GM18517 (cell line): ENCODE measurements around the gene SYT9.

Experiments
- ATAC-seq: cut with Tn5 transposase; IDR thresholded peaks from one replicate; pipeline ENCODE4 v1.9.1; 2021; ENCODE audit warnings: mild to moderate bottlenecking, moderate library complexity; ENCODE audit not compliant: unreplicated experiment

SYT9 gene

DNA sequence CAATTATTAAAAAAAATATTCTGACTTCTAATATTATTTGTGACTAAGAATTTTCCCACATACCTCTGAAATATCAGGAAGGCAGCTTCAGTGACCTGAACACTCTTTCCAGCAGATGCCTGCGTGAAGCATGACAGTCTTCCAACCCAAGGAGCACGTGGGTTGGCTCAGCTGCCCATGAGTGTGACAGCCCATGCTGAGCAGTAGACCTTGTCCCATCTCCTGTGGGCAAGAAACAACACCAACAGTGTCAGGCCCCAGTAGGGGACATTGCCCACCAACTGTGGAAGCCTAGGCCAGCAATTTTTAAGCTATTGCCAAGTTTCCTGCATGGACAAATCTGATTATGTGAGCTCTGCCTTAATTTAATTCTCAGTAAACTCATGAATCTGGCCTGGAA lies 167.2 kb downstream of the SYT9 start:
- ATAC-seq, result no peak

DNA sequence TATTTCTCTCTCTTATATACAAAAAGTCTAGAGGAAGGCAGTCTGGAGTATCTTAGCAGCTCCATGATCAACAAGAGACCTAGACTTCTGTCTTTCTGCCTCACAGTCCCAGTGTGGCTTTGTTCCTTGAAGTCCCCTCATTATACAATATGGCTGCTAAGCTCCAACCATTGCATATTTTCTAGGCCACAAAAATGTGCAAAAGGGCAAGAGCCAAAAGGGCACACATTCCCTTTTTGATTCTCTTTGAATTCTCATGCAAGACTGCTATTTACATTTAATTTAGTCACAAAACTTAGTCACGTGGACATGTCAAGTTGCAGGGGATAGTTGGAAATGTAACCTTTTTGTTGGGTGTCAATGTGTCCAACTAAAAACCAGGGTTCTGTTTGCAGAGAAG lies 169.4 kb downstream of the SYT9 start:
- ATAC-seq, result no peak

DNA sequence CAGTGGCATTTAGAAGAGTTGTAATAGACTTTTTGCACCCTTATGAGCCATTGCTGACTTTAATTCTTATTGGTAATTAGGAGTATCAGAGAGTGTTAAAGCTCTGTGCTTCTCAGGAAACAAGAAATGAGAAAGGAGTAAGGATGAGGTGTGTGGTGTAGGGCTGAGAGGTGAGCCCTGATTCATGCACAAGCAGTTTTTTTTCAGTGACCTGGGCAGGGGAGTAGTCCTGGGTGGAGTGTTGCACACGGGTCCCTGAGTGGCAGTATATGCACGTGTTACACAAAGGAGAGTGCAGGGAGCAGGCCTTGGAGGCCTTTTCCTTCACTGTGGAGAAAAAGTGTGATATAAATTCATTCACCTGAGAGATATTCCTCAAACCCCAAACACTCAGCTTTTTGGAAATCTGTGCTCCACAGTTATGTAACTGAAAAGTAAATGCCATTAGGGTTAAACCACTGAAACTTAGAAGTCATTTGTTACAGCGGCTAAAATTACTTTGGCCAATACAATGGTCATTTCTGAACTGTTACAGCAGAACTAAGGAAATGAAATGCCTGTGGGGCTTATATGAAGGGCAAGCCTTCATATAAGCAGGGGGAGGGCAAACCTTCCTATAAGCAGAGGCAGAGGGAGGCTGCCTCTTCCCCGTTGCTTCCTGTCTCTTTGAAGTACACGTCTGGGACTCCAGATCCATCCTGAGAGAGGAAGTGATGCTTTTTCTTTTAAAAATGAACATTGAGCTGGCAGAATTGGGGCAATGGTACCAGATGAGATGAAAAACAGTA lies 171.0 kb downstream of the SYT9 start:
- no peak for ATAC-seq

DNA sequence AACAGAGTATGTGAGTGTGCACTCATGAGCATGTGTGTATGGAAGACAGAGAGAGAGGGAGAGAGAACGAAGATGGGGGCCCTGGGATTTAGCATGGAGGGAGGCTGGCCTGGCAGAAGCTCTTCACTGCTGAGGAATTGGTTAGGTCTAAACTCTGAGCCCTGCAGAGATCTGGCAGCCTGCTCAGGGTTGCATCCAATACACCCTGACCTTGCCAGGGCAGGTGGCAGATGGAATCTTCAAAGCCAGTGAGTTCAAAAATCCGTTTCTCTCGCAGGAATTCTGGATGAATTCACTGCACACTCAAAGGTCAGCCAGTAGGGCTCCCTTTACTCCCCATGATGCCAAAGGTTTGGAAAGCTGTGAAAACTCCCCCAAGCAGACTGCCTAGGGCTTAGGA lies 172.2 kb downstream of the SYT9 start:
- ATAC-seq, result no peak

DNA sequence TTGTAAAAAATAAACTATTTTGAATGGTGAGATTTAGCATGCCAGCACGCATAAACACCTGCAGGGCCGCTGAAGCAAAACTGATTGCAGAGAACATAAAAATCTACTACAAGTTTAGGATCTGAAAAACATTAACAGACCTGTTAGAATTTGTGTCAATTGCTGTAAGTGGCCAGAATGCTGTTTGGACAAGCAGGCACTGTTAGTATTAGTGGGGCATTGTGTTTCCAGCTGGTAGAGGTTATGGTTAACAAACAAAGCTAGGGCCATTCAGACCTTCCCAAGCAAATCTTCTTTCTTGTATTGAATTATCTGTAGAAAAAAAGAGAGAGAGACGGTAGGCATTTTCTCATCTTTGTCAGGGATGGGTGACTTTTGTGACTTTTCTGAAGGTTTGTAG lies 176.0 kb downstream of the SYT9 start:
- no peak for ATAC-seq

DNA sequence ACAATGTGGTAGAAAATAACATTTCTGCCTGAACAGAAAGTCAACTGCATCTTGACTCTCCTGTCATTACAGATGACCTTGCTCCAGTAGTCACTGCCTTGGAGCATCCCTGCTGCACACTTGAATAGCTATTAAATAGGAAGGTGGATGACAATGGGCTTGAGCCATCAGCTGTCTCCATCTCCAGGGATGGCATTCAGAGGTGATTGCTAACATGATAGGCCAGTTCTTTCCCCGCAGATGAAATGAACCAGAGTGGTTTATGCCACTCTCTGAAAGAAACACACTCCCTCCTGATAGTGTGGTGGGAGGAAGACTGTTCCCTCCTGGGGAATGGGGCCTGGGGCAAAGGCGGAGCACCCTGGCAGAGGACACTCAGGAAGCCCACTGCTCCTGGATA lies 176.5 kb downstream of the SYT9 start:
- ATAC-seq, result no peak

DNA sequence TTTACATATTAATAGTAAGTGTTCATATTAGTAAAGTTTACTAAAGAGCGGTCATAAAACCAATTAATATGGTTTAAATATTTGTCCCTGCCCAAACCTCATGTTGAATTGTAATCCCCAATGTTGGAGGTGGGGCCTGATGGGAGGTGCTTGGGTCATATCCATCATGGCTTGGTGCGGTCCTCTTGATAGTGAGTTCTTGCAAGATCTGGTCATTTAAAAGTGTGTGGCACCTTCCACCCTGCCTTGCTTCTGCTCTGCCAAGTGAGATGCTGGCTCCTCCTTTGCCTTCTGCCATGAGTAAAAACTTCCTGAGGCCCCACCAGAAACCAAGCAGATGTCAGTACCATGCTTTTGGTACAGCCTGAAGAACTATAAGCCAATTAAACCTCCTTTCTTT lies 178.8 kb downstream of the SYT9 start:
- ATAC-seq, result no peak

DNA sequence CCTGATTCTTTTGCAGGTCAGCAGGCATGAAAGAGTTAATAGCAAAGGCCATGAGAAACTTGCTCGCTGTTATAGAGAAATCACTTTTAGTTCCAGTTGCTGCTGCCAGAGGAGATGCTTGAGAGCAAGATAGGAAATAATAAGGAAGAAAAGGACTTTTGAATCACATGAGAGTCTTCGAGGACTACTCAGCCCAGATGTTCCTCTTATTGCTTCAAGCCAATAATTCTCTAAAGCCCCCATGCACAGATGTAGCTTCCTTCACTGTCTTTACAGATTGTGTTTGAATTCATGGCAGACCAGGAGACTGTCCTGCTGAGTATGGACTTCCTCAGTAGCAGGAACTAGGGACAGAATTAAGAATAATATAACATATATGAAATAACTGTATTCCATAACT lies 183.5 kb downstream of the SYT9 start:
- no peak for ATAC-seq

DNA sequence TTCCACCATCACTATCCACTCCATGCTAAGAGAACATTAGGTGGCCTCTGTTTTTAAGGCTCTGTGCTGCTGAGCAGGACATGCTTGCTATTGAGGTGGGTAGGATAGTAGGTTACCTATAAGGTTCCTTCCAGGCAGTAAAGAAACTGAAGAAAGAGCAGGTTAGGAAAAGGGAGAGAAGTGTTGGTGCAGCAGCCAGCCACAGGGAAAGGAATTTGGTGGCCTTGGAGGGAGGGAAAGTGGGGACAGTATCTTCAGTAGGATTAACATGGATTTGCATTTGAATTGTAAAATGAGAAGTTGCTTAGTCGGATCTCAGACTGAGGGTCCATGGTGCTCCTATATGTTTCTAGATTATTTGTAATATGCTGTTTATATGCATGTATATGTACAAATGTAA lies 184.4 kb downstream of the SYT9 start:
- ATAC-seq, result no peak

DNA sequence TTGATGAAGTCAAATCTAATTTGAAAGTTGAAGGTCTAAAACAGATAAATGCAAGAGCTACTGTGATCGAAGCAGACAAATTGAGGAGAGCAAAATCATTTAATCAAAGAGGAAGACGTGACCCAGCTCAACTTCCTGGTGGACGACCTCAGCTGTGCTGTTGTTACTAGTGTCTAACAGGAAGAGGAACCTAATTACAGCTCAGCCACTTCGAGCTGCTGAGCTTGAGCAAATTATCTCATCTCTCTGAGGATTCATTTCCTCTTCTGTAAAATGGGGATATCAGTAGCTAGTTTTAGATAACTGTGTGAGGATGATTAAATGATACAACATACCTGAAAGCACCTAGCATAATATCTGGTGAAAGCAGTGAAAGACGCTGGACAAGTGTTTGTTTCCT lies 185.0 kb downstream of the SYT9 start:
- peak; percentile 75 for ATAC-seq

DNA sequence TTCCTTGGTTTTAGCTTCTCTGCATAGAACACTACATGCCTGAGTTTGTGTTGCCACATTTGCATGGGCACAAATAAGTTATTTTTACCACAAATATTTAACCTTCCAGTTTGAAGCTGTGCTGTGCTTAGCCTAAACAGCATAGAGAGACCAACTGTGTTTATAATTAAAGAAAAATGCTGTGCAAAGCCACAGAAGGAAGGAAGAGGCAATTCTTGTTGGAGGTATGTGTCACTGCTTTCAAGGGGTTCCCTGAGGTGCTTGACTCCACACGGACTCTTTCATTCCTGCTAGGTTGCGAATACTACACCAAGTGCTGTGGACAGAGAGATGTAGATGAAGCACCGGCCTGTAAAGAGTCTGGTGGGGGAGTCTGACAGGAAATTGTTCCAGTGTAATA lies 186.0 kb downstream of the SYT9 start:
- no peak for ATAC-seq

DNA sequence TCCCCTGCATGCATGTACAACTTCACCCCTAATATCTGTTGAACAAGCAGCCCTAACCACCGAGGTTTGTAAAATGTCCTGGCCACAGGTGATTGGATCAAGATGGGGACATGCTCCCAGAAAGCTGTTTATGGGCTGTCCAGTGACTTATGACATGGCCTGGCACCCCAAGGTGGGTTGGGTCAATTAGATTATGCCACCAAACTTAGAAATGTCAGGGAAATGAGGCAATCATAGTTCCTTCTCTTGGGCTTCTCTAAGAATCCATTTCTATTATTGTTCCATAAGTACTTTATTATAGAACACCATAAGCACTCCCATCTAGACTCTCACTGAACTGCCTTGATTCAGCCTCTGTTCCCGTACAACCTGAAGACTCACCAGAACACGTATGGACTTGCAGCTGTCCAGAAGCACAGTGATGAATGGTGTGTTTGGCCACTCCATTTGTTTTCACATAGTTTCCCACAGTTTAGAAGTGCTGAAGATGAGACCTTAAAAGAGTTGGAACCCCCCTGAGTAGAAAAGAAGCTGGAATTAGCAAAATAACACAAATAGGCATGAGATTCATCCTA lies 188.1 kb downstream of the SYT9 start:
- no peak for ATAC-seq

DNA sequence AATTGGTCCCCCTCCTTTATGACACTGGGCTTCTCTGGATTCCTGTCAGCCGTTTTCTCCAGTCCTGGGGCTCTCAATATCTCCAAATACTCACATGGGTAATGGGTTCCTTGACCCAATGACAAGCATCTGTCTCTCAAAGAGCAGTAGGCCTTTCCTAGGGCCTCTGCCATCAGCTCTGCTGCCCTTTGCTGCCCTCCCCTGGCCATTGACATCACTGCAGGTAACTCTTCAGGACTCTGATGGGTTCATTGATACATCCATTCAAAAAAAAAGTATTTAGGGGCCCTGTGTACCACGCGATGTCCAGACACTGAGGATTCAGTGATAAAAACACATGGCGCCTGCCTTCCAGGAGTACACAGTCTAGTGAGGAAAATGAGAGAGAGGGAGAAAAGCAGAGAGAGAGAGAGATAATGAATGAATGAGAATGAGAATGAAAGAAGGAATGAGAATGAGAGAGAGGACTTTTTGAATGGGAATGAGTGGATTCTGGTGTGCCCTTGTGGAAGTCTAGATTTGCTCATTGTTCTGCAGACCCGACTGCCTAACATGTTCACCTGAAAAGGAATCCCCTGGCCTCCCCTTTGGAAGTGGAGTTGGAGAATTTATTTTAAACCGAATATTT lies 191.0 kb downstream of the SYT9 start:
- peak; percentile 87 for ATAC-seq

DNA sequence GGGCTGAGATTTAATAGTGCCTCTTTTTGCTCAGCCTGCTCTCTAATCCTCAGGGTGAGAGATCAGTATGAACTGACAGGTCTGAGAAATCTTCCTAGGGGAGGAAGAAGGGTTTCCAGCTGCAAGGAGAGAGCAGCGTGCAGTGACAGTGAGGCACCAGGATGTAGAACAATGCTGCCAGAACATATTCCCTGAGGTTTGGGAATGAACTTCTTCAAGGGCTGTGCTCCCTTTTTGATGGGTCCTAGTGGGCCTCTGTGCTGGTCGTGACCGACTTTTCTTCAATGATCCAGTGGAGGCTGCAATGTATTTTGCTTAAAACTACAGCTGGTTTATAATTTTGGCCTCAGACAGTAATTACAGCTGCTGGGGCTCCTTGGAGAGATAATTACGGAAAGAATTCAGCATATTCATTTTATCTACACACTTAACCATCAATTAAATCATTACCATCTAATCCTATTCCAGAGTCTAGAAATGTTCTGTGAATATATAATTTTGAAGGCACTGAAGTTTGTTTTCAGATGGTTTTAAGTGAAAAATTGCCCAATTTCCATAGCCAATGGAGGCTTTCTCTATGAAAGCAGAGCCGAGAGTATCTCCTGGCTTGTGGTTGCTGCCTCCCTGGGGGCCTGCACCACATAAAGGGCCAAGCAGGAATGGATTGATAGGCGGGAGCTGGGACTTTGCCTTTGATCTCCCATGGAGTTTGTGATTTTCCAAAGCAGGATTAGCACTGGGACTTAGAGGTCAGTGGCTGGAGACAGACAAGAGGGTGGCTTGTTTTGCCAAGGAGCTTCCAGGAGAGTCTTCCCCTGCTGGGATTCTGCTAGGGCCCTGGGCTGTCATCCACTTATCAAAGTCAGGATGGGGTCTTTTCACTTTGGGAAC lies 192.6 kb downstream of the SYT9 start:
- ATAC-seq, result no peak

DNA sequence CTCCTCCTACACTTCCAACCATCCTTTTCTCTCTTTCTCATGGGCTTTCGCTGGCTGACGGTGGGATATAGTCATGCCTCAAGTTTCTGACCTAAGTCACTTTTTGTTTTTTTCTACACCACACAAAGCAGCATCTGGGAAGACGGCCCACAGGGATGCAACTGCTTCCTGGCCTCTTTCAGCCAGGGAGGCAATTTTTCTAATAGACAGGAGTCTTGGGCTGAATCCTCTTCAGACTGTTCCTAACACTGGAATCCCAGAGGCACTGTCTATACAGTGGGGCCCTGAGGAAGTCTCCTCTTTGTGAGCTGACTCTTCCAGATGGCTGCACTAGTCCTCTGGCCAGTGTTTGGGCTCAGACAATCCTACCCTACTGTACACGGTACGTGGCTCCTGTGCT lies 193.9 kb downstream of the SYT9 start:
- ATAC-seq, result no peak

DNA sequence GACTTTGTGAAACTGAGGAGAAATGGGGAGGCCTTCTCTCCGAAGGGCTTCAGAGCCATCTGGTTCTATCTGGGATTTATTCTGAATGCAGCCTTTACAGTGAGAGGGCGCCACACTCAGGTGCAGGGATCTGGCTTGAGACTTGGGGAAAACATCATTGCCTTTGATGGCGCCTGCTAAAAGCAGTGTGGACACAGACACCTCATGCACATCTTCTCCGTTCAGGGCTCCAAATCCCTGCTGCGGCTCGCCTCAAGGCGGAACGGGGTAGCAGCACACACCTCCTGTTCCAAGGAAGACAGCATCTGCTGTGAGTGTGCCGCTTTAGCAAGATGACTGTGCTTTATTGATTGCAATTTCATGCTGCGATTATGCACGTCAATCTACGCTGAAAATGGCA lies 196.5 kb downstream of the SYT9 start:
- ATAC-seq, result no peak

DNA sequence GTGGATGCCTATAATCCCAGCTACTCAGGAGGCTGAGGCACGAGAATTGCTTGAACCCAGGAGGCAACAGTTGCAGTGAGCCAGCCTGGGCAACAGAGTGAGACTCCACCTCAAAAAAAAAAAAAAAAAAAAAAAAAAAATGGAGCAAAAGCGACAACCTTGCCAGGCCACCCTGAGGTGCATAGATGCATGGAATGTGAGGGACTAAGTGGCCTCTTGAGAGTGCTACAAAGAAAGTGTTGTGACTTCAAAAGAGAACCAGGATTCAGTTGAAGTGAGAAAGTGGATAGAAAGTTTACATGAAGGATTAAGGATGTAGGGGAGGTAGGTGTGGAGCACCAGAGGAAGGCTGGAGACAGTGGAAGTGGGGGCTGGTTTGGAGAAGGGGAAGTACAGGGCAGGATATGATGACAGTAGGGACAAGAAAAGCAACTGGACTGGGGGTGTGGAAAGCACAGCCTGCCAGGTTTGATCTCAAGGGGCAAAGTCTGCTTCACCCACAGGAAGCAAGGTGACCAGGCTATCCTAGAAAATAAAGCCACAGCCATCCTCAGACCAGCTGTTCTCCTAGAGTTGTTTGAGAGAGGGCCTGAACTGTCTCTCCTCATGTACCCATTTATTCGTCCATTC lies 197.6 kb downstream of the SYT9 start:
- no peak for ATAC-seq

DNA sequence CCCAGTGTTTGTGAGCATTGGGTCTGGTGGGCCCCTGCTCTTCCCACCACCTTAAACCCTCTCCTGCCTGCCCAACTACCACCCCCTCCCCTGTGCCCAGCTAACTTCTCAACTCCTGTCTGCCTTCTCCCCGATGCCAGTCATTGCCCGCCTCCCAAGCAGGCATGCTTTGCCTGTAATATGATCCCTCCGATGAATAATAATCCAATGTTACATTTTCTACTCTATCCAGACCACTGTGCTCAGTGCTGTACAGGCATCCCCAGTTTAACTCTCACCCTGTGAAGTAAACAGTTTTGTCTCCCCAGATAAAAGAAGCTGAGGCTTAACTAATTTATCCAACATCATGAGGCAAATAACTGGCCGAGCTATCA lies 198.1 kb downstream of the SYT9 start:
- ATAC-seq, result no peak

DNA sequence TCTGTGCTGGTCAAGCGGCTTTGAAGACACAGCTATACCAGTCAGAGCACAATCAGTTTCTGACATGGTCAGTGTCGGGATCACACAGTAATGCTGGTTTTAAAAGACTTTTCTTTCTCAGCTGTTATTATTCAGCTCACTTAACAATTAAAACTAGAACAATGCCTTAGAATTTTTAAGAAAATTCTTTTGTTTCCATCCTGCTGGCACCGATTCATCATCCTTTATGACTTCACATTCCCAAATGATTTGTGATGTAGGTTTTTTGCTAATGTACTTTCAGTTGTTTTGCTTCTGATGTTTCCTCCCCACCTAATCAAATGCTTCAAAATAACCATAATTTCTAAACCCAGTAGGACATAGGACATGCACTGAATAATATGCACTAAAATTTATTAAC lies 199.1 kb downstream of the SYT9 start:
- no peak for ATAC-seq

DNA sequence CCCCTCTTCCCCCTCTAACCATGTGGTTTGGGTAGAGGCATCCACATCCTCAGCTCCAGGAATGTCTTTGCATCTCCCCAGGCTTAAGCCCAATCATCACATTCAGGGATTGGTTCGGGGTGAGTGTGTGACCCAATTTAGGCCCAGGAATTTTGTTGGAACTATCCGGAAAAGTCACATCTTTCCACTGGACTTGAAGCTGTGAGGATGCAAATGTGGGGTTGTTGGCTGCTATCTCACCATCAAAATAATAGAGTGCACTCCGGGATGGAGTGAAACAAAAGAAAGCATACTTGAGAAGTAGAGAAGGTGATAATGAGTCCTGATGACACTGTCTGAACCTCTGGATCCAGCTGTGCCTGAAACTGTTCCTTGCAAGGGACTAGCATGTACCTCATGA lies 199.8 kb downstream of the SYT9 start:
- no peak for ATAC-seq

DNA sequence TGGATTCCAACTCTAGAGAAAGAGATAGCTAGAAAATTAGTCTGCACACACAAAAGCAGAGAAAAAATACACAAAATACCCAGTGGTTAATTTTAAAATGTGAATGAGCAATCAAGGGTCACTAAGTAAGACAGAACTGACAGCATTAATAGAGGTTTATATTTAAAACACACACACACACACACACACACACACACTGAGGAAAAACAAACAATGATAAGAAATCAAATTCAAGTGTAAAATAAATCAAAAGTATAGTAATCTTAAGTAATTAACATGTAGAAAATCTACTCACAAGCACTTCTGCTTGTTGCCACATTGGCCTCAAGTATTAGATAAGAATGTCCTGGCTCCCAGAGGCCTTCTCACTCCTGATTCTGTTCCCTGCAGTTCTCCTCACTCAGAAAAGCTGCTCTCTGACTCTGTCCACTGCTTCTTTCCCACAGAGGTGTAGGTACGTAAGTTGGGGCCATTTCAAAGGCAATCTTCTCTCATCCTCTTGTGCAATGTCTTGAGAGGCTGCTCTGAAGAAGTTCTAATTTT lies 200.3 kb downstream of the SYT9 start:
- no peak for ATAC-seq
